Esophagus muscularis mucosa (tissue), 4 donors: ENCODE data around the gene TCEANC. TPM values are rescaled to one million over a fixed set of nuclear protein-coding genes. Genes with fewer than 3 reads are reported as not detected.
A peak's percentile ranks its signal among the peaks of the same experiment; 100 is the strongest.

ENCODE experiments used
- DNase-seq: peaks from one replicate; pipeline ENCODE4 v3.0.0-alpha.2; 2017; ENCODE audit errors: extremely low spot score
- H3K27ac ChIP-seq, 4 donors: fragments of 200-600 bp; sonication (generic); replicated peaks in 1 of 4; 1 replicate in 3 of 4; 2 replicates in 1 of 4; pipeline ENCODE4 v1.5.1; 2016 to 2019; ENCODE audit warnings: mild to moderate bottlenecking in 1 of 4
- H3K27me3 ChIP-seq, 4 donors: fragments of 200-600 bp; sonication (generic); one replicate each; pipeline versions ENCODE4 v1.5.1 to v1.6.0; 2016 to 2019
- H3K36me3 ChIP-seq, 4 donors: fragments of 200-600 bp; sonication (generic); one replicate each; pipeline ENCODE4 v1.5.1; 2016 to 2019
- H3K4me1 ChIP-seq, 4 donors: fragments of 200-600 bp; sonication (generic); one replicate each; pipeline ENCODE4 v1.5.1; 2016 to 2019
- H3K4me3 ChIP-seq, 4 donors: fragments of 200-600 bp; sonication (generic); 1 replicate in 2 of 4; 2 replicates in 2 of 4; pipeline ENCODE4 v1.5.1; 2016 to 2019; ENCODE audit warnings: mild to moderate bottlenecking in 4 of 4, moderate library complexity in 1 of 4
- H3K9me3 ChIP-seq, 4 donors: fragments of 200-600 bp; sonication (generic); 1 replicate in 3 of 4; 2 replicates in 1 of 4; pipeline ENCODE4 v1.5.1; 2016 to 2019
- CTCF ChIP-seq, 3 experiments: fragments of 200-600 bp in 2 of 3; fragments of 450-650 bp in 1 of 3; sonication (generic) in 2 of 3; IDR thresholded peaks; one replicate each; pipeline ENCODE4 v1.5.1; 2017 to 2019; ENCODE audit warnings: antibody characterized with exemption in 3 of 3, mild to moderate bottlenecking in 2 of 3, moderate library complexity in 1 of 3
- EP300 ChIP-seq: sonication (generic); formaldehyde crosslinking; IDR thresholded peaks from one replicate; pipeline ENCODE4 v1.6.1; 2017; ENCODE audit warnings: antibody characterized with exemption
- POLR2A ChIP-seq: fragments of 450-650 bp; IDR thresholded peaks from one replicate; pipeline ENCODE4 v1.6.1; 2017; ENCODE audit warnings: antibody characterized with exemption, moderate library complexity, mild to moderate bottlenecking, low read depth
- POLR2AphosphoS5 ChIP-seq, 2 donors: sonication (generic); formaldehyde crosslinking; IDR thresholded peaks; one replicate each; pipeline ENCODE4 v1.6.1; 2017; ENCODE audit warnings: antibody characterized with exemption in 2 of 2
- WGBS: methylation state at CpG from one replicate; pipeline ENCODE4 v1.1.5; 2018; 5-methylcytosine and 5-hydroxymethylcytosine counted together
- intact Hi-C: fragments of 100-400 bp; cut with DNase I; formaldehyde crosslinking; loops from one replicate; pipeline ENCODE4 v1.15.1; 2023
- total RNA-seq, 4 donors: library from RNA; depleted of rRNA; stranded (reverse); fragments of >200 nt; gene quantifications; one replicate each; pipeline versions ENCODE4 v1.1.0 to v1.2.1, GENCODE V29; 2016

Gene TCEANC
- total RNA-seq, 4 donors from 2014 or later, result 3.5 to 7.1 (median 4.0) TPM

GRCh38 chrX:13697976-13698375 lies 45.0 kb downstream of the TCEANC start:
- WGBS, result 83% methylated on average over 1 of the region's 1 CpG
- H3K27ac ChIP-seq, result no peak overlapping the region
- no peak for DNase-seq
- H3K4me3 ChIP-seq, result no peak overlapping the region
- H3K36me3 ChIP-seq, result no peaks in the 10 kb centered on the region
- no peaks in the 10 kb centered on the region for H3K9me3 ChIP-seq
- intact Hi-C loops, result no loop called here
- no peak for TF ChIP-seq POLR2A
- TF ChIP-seq EP300, result no peak
- no peak for TF ChIP-seq POLR2AphosphoS5 (IDR thresholded peaks at IDR 0.05)
- TF ChIP-seq CTCF (IDR thresholded peaks at IDR 0.05), result no peak
- H3K4me1 ChIP-seq, result peaks cover 29 to 72% (median 69%) of the 10 kb centered on the region in 4 donors
- no peaks in the 10 kb centered on the region for H3K27me3 ChIP-seq

- Histone ChIP-seq H3K4me3 (no peak overlapping the region), H3K4me1 (peaks cover 24 to 72% (median 69%) of the 10 kb centered on the region in 4 donors)
- intact Hi-C loops, result no loop called here
These were observed 45.5 kb downstream of the TCEANC start for GRCh38 chrX:13698432-13698831.

GRCh38 chrX:13699183-13699826 lies 46.4 kb downstream of the TCEANC start:
- no peak for TF ChIP-seq POLR2A
- intact Hi-C loops, result no loop called here
- H3K36me3 ChIP-seq, result no peaks in the 10 kb centered on the region
- H3K4me1 ChIP-seq, result peaks cover 18 to 72% (median 66%) of the 10 kb centered on the region in 4 donors
- no peak for DNase-seq
- no peak overlapping the region for H3K4me3 ChIP-seq
- peak overlapping the region in 2 of 4 donors; percentile 14 to 15 for H3K27ac ChIP-seq
- H3K9me3 ChIP-seq, result no peaks in the 10 kb centered on the region
- WGBS, result 63% methylated on average over 7 of the region's 7 CpGs
- no peaks in the 10 kb centered on the region for H3K27me3 ChIP-seq

More at GRCh38 chrX:13698432-13698831, 45.5 kb downstream of the TCEANC start:
- 61% methylated on average over 1 of the region's 1 CpG for WGBS
- H3K9me3 ChIP-seq, result no peaks in the 10 kb centered on the region
- H3K27me3 ChIP-seq, result no peaks in the 10 kb centered on the region
- H3K36me3 ChIP-seq, result no peaks in the 10 kb centered on the region
- DNase-seq, result no peak
- TF ChIP-seq POLR2AphosphoS5 (IDR thresholded peaks at IDR 0.05) (no peak), CTCF (IDR thresholded peaks at IDR 0.05) (no peak), EP300 (no peak), POLR2A (no peak)
- H3K27ac ChIP-seq, result no peak overlapping the region

- Histone ChIP-seq H3K36me3 (no peaks in the 10 kb centered on the region), H3K27me3 (no peaks in the 10 kb centered on the region), H3K4me3 (no peak overlapping the region), H3K4me1 (peaks cover 11 to 62% (median 56%) of the 10 kb centered on the region in 4 donors), H3K9me3 (no peaks in the 10 kb centered on the region), H3K27ac (no peak overlapping the region)
- no peak for DNase-seq
- intact Hi-C loops, result no loop called here
- no peak for TF ChIP-seq POLR2AphosphoS5 (IDR thresholded peaks at IDR 0.05)
- TF ChIP-seq EP300, result no peak
- no peak for TF ChIP-seq CTCF (IDR thresholded peaks at IDR 0.05)
- TF ChIP-seq POLR2A, result no peak
- WGBS, result 70% methylated on average over 4 of the region's 4 CpGs
These were observed 47.4 kb downstream of the TCEANC start for GRCh38 chrX:13700380-13700779.

GRCh38 chrX:13702111-13702789 lies 49.3 kb downstream of the TCEANC start:
- WGBS, result 74% methylated on average over 5 of the region's 5 CpGs
- Histone ChIP-seq H3K27ac (no peak overlapping the region), H3K27me3 (no peaks in the 10 kb centered on the region), H3K9me3 (no peaks in the 10 kb centered on the region), H3K36me3 (no peaks in the 10 kb centered on the region), H3K4me1 (peaks cover 11 to 52% (median 46%) of the 10 kb centered on the region in 4 donors), H3K4me3 (no peak overlapping the region)
- no peak for DNase-seq
- no peak for TF ChIP-seq POLR2AphosphoS5 (IDR thresholded peaks at IDR 0.05)
- TF ChIP-seq EP300, result no peak
- intact Hi-C loops, result no loop called here
